Posterior vena cava (tissue), 2 donors: ENCODE results near the gene AIFM3. TPM values are rescaled to one million over a fixed set of nuclear protein-coding genes. Genes with fewer than 3 reads are reported as not detected.

Experiments
- DNase-seq: peaks from one replicate; pipeline ENCODE4 v3.0.0-alpha.2; 2020; ENCODE audit warnings: low spot score
- intact Hi-C, 2 donors: fragments of 100-400 bp; cut with DNase I; formaldehyde crosslinking; loops; one replicate each; pipeline versions ENCODE4 v1.14.1 to v1.14.2; 2022 to 2023
- total RNA-seq, 2 donors: library from RNA; stranded (reverse); fragmentation: NEBNext Ultra II Directional; extraction: Animal tissue kit (Norgen Biotek cat#: 25700); gene quantifications; one replicate each; pipeline ENCODE4 v1.2.1, GENCODE V29; 2021
- donor health status: DM: yes; HTN: yes; CAD: no.
- donor health status: DM: yes; HTN: yes; CAD: no.

The AIFM3 gene
- total RNA-seq, 2 donors from 2014 or later: 0.62 to 2.6 TPM

- intact Hi-C loops: no loop called here
- DNase-seq: peak; percentile 96
Observed at GRCh38 chr22:20981787-20982562, 14.9 kb downstream of the AIFM3 start, which contains the start of gene LZTR1. LZTR1 (plus strand) TSS chr22:20982297; CDS start chr22:20982372, 75 bp downstream.

- no peak for DNase-seq
- intact Hi-C loops: no loop called here
Observed at GRCh38 chr22:20982563-20982882, 15.5 kb downstream of the AIFM3 start.

- no peak for DNase-seq
- intact Hi-C loops: no loop called here
Observed at GRCh38 chr22:20983081-20983771, 16.2 kb downstream of the AIFM3 start.

GRCh38 chr22:20985720-20986119 lies 18.7 kb downstream of the AIFM3 start:
- intact Hi-C loops: no loop called here
- DNase-seq: no peak

- DNase-seq: no peak
- intact Hi-C loops: no loop called here
Observed at GRCh38 chr22:20986365-20986764, 19.3 kb downstream of the AIFM3 start.

GRCh38 chr22:20987375-20987774 lies 20.3 kb downstream of the AIFM3 start:
- intact Hi-C loops: no loop called here
- no peak for DNase-seq

- DNase-seq: no peak
- intact Hi-C loops: no loop called here
Observed at GRCh38 chr22:20988573-20989322, 21.7 kb downstream of the AIFM3 start.

GRCh38 chr22:20989323-20990138 lies 22.5 kb downstream of the AIFM3 start:
- intact Hi-C loops: no loop called here
- DNase-seq: no peak

GRCh38 chr22:20990184-20991180 lies 23.4 kb downstream of the AIFM3 start:
- intact Hi-C loops: no loop called here
- DNase-seq: no peak

- DNase-seq: no peak
- intact Hi-C loops: no loop called here
Observed at GRCh38 chr22:20991252-20992055, 24.4 kb downstream of the AIFM3 start.

- intact Hi-C loops: no loop called here
- DNase-seq: no peak
Observed at GRCh38 chr22:20992056-20992442, 25.0 kb downstream of the AIFM3 start.

GRCh38 chr22:20992456-20993303 lies 25.6 kb downstream of the AIFM3 start:
- no peak for DNase-seq
- intact Hi-C loops: no loop called here

GRCh38 chr22:20993304-20994127 lies 26.5 kb downstream of the AIFM3 start:
- no peak for DNase-seq
- intact Hi-C loops: no loop called here

GRCh38 chr22:20994128-20994901 lies 27.3 kb downstream of the AIFM3 start:
- intact Hi-C loops: no loop called here
- DNase-seq: no peak

GRCh38 chr22:20994902-20995241 lies 27.8 kb downstream of the AIFM3 start:
- DNase-seq: no peak
- intact Hi-C loops: no loop called here
